Ammon's horn (tissue), 1 donor: Measurements from ENCODE around the gene CD44.

ENCODE experiments used
- DNase-seq: peaks from one replicate; pipeline ENCODE4 v3.0.0-alpha.2; 2016; ENCODE audit warnings: low spot score

The CD44 gene

GRCh38 chr11:35158701-35159510 is 19.9 kb downstream of the CD44 start:
- DNase-seq: peak; percentile 67

GRCh38 chr11:35160246-35160824 is 21.4 kb downstream of the CD44 start:
- no peak for DNase-seq

GRCh38 chr11:35160902-35161597 is 22.1 kb downstream of the CD44 start:
- no peak for DNase-seq

- no peak for DNase-seq
These were observed 23.8 kb downstream of the CD44 start for GRCh38 chr11:35162745-35163144.

GRCh38 chr11:35163209-35163608 is 24.2 kb downstream of the CD44 start:
- no peak for DNase-seq

- no peak for DNase-seq
These were observed 24.9 kb downstream of the CD44 start for GRCh38 chr11:35163702-35164496.

- no peak for DNase-seq
These were observed 26.1 kb downstream of the CD44 start for GRCh38 chr11:35165030-35165422.

- DNase-seq: peak; percentile 34
These were observed 26.7 kb downstream of the CD44 start for GRCh38 chr11:35165423-35166368.

GRCh38 chr11:35166369-35167360 is 27.7 kb downstream of the CD44 start:
- DNase-seq: peak; percentile 80

GRCh38 chr11:35167426-35167954 is 28.5 kb downstream of the CD44 start:
- no peak for DNase-seq

GRCh38 chr11:35168671-35169070 is 29.7 kb downstream of the CD44 start:
- DNase-seq: no peak

- DNase-seq: no peak
These were observed 30.1 kb downstream of the CD44 start for GRCh38 chr11:35169112-35169511.

GRCh38 chr11:35169754-35170153 is 30.8 kb downstream of the CD44 start:
- no peak for DNase-seq

GRCh38 chr11:35170503-35170902 is 31.5 kb downstream of the CD44 start:
- DNase-seq: no peak

GRCh38 chr11:35171226-35171625 is 32.3 kb downstream of the CD44 start:
- DNase-seq: no peak

GRCh38 chr11:35173011-35173511 is 34.1 kb downstream of the CD44 start:
- DNase-seq: no peak

- no peak for DNase-seq
These were observed 34.9 kb downstream of the CD44 start for GRCh38 chr11:35173616-35174566.

GRCh38 chr11:35174666-35175065 is 35.7 kb downstream of the CD44 start:
- no peak for DNase-seq
